GM19023 (cell line): ENCODE results near the gene GSE1.

Source experiments
- ATAC-seq: cut with Tn5 transposase; IDR thresholded peaks from one replicate; pipeline ENCODE4 v1.9.1; 2021; ENCODE audit warnings: mild to moderate bottlenecking, moderate library complexity; ENCODE audit not compliant: unreplicated experiment

Gene GSE1

DNA sequence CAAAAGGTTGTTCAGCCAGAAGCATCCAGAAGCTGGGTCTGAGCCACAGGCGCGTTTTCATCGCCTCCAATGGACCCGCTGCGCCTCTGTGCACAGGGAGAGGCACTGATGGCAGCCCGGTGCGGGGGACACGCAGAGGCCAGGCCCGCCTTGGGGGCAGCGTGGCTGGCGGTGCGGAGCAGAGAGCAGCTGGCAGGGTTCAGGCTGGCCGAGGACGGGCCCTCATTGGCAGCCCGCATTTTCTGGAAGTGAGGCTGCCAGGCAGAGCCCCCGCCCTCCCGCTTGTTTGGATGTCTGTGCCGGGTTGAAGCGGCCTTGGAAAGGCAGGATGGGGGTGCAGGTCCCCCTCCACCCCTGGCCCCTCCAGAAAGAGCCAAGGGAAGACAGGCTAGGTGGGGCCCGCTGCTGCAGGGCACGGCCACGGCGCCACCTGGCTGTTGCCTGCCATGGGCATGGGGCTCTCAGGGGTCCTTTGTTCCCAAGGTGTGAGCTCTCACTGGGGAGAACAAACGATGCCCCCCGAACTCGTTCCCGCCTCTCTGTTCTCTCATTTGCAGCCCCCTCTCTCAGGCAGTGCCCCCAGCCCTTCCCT, 18.8 kb downstream of the GSE1 start:
- no peak for ATAC-seq

DNA sequence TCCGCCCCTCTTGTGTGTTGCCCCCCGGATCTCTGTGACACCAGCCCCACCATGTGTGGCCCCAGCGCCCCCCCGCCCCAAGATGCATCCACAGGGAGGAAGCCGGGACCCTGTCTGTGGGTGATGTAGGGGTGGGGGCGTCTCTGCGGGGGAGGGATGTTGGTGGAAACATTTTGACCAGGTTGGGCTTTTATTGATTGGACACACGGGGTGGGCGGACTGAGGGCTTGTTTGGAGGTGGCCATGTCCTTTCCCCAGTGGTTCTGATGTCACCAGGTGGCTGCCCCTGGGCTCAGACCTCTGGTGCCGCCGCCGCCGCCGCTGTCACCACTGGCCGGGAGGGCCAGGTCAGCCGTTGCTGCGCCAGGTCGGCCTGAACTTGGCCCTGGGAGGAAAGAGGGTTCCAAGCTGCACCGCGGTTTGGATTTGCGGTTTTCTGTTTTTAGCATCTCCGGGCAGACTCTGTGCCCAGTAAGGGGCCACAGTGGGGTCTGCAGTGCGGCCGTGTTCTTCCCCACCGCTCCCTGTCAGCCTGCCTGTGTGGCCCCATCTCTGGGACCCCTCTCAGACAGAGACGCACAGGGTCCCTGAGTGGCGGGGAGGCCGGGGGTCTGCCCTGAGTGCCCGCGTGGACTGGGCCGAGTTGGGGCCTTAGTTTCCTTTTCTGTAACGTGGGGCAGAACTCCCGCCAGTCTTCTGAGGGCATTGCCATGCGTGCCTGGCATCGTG, 19.8 kb downstream of the GSE1 start:
- no peak for ATAC-seq

DNA sequence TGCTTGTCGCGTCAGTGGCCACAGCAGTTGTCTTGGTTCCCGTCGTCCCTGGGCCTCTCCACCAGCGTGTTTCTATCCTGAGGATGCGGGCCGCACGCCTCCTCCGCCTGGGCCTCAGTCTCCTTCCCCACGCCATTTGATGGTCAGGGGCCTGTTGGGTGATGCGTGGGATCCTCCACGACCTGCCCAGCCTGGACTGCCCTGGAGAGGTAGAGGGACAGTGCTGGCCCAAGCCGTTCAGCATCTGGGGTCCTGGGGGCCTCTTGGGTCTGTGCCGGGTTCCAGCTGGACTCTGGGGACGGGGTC, 20.3 kb downstream of the GSE1 start:
- ATAC-seq, result no peak

DNA sequence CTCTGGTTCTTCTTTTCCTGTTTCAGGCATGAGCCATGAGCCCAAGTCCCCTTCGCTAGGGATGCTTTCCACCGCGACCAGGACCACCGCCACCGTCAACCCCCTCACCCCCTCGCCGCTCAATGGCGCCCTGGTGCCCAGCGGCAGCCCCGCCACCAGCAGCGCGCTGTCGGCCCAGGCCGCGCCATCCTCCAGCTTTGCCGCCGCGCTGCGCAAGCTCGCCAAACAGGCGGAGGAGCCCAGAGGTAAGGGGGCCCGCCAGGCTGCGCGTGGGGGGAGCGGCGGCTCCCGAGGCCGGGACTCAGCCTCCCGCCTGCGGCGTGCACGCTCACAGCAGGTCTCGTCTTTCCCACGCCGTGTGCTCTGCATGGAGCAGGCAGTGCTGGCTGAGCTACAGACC, 20.8 kb downstream of the GSE1 start:
- ATAC-seq, result no peak

DNA sequence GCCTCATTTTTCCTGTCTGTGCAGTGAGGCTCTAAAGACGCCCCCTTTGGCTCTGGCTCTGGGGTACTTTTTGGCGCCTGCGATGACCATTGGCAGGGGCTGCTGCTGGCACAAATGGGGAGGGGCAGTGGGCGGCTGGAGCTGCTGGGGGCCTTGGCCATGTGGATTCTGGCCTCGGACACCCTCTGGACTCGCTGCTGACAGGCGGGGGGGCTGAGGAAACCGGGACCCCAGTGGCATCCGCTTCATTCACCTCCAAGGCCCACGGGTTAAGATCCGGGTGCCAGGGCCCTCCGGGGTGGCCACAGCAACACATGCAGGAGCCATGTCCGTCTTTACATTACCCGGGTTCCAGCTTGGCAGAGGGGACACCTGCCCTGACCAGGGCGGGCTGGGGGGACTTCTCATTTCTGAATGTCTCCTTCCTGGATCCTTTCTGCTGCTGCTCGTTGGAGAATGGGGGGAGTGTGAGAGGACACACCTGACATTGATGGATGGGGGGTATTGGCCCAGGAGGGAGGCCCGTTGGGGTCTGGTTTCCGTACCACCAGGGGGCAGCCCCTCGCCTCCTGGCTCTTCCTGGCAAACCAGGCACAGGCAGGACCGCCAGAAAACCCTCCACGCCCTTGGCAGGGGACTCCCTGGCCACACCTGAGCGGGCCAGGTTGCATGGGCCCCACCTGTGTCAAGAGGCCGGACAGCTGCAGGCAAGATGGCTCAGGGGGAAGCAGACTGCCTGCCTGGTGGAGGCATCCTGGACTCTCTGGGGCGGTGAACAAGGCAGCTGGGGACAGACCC, 21.8 kb downstream of the GSE1 start:
- ATAC-seq, result no peak

DNA sequence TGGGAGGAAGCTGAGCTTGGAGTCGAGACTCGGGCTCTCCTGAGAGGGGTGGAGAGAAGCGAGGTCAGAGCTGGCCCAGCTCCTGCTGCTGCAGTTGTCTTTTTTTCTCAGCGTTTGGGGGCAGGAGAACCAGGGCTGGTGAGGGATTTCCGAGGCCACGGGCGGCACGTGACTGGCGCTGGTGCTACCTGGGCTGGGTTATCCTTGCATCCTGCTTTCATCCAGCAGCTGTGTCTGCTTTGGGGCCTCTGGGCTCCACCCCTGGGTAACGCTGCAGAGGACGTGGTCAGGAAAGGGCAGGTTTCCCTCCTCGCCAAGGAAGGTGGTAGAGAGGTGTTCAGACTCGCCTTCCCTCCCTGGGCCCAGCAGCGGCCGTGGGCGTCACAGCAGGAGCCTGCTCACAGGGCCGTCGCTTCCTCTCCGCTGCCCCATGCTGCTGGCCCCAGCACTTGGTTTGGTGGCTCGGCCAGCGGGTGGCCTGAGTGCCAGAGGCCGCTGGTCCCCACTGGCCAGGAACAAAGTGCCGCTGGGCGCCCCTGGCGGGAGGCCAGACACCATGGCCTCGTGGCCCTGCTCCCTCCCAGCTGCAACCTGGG, 22.5 kb downstream of the GSE1 start:
- ATAC-seq, result no peak

DNA sequence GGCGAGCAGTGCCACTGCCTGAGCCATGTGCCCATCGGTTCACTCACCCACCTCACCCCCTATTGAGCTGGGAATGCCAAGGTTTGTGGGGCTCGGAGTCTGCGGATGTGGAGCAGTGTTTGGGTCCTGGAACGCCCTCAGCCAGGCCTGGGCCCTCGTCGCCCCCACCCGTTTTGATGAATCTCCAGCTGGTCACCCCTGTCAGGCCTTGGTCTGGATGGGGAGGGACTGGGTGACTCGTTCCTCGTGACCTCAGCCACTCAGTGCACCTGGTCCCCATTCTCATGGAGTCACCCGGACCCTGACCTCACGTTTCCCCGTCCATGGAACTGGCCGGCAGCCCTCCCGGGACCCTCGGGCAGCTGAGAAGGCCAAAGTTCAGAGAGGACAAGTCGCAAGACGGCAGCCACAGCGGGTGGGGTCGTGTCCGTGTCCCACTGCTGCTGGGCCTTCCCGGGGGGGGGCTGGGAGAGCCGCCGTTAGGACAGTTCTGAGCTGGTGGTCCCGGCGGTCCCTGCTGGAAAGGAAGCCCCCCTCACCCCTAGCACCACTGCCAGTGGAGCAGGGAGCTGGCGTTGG, 23.2 kb downstream of the GSE1 start:
- no peak for ATAC-seq

DNA sequence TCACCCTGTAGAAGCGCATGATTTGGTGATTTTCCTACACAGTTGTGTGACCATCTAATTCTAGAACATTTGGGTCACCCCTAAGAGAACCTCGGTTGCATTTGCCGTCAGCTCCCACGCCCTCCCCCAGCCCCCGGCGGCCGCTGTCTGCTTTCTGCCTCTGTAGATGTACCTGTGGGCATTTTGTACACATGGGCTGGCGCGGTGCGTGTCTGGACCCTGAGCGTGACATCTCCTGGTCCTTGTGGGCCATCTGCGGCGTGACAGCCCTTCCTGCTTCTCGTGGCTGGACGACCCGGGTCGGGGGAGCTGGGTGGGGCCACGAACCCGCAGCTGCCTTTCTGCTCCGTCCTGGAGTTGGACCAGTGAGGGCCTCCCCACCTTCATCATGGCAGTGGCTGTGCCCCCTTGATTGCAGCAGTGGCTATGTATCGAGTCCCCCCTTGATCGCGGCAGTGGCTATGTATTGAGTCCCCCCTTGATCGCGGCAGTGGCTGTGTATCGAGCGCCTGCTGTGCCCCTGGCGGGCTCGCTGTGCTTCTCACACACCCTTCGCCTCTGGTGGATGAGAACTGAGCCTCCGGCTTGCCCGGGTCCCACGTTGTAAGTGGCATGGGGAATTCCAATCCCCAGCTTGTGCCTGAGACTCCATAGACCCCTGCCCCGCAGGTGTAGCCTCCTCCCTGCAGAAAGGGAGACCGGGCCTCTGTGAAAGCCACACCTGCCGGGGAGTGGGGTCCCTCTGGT, 24.1 kb downstream of the GSE1 start:
- no peak for ATAC-seq

DNA sequence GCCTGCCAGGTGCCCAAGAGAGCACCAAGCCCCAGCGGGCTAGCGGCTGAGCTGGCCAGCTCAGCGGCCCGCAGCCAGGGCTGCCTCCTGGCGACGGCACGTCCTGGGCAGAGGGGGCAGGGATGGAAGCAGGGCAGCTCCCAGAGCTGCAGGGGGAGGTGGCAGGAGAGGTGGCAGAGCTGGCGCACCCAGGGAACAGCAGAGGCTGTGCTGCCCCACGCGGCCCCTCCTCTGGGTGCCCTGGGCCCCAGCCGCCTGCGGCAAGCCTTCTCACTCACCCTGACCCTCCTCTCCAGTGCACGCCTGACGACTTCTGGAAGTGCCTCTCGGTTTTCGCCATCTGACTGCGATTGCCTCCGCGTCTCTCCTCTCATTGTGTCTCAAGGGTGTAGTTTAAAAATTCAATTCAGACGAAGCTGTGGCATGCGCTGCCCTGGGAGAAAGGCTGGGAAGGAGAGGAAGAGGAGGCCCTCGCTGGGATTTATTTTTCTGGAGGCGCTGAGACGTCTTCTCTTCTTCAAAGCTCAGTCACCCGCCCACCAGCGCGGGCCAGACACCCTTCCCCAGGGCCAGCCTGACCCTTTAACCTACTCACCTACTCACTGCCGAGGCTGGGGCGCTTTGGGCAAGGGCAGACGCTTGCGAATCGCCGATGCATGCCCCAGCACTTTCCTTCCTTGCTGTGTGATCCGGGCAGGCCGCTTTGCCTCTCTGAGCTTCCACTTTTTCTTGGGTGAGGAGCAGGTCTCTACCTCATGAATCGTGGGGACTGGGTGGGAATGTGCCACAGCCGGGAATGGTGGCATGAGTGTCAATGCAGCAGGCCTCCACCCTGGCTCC, 24.9 kb downstream of the GSE1 start:
- ATAC-seq, result no peak

DNA sequence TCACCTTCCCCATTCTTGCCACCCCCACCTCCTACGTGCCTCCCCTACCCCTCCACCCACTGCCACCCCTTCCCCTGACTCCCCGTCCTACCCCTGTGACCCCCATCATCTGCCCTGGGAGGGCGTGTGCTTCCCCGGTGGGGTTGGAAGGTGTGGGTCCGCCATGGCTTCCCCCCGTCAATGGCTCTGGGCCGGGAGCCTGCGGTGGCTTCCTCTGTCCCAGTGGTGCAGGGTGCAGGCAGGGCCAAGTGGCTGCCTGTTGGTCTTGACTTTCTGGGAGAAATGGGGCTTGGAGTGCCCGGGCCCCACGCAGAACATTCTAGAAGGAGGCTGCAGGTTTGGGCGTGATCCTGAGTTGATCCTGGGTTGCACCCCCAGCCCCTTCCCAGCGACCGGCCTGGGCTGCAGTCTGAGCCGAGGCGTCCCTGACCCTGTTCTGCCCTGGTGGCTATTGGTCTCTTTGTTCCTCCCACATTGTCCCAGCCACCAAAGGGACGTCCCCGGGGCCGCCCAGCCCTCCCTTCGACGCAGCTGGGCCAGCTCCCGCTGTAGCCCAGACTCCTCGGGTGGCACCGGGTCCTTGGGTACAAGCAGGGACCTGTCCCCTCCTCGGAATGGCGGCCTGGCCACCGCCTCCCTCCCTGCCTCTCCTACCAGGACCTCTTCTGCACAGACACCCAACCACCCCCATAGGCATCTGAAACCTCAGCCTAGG, 25.7 kb downstream of the GSE1 start:
- ATAC-seq, result no peak

DNA sequence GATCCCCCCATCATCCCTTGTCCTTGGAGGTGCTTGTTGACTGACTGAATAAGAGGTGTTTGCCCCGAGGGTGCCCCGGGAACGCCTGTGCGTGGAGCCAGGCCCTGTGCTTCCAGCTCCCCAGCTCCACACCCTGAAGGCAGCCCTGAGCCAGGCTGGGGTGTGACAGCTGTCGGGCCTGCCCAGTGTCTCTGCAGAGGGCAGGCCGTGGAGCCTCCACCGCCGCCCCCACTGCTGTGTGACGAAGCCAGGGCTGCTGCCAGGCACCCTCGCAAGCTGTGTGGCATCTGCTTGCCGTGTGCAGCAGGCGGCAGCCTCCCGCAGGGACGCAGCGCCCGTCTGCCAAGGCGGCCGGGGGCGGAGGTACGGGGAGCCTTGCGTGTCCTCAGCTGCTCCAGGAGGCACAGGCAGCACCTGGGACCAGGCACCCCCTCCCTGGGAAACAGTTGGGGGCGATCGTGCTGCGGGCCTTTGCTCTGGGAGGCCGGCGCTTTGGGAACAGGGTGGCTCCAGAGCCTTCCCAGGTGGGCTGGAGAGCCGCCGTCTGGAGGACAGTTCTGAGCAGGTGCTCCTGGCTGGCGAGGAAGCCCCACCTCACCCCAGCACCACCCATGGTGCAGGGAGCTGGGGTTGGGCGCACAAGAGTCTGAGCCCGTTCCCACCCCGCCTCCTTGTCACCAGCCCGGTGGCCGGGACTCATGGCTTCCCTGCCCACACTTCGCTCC, 26.6 kb downstream of the GSE1 start:
- no peak for ATAC-seq

DNA sequence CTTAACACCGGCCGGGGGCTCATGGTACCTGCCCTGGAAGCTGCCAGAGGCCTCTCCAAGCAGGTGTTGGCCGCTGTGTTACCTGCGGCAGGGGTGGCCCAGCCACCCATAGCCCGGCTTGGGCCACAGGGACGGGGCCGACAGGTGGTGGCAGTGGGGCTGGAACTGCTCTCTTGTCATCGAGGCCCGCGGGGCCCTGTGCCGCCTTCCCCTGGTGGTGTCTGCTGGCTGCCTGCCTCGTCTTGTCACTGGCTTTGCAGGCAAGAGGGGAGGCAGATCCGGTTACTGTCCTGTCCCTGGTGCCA, 27.1 kb downstream of the GSE1 start:
- no peak for ATAC-seq

DNA sequence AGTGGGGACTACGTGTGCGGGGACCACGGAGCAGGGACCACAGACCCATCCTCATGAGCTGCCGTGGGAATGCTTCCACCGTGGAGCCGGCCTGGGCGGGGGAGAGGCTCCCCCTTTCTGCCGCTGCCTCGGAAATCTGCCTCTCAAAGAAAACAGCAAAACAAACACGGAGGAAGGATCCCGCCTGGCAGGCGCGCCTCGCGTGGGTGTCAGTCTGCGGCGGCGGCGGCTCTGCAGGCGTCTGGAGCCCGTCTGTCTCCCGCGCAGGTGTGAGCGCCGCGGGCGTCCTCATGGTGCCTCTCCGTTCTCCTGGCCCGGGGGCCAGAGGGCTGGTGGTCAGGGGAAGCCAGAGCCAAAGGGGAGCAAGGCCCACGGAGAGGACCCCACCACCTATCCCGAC, 27.5 kb downstream of the GSE1 start:
- ATAC-seq, result no peak

DNA sequence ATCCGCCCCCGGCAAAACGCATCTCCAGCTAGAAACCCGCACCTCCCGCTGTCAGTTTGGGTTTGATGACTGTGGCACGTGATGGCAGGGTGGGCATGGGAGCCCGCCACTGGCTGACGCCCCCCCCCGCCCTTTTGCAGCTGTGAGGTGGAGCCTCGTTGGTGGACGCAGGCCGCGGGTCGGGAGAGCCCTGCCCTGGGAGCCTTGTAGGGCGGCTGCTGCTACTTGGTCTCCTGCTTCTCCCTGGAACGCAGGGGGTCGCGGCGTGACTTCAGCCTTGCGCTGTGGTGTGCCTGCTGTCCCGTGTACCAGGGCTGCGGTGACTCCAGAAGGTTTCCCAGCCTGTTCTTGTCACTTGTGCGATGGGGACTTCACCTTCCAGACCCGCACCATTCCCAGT, 28.2 kb downstream of the GSE1 start:
- no peak for ATAC-seq

DNA sequence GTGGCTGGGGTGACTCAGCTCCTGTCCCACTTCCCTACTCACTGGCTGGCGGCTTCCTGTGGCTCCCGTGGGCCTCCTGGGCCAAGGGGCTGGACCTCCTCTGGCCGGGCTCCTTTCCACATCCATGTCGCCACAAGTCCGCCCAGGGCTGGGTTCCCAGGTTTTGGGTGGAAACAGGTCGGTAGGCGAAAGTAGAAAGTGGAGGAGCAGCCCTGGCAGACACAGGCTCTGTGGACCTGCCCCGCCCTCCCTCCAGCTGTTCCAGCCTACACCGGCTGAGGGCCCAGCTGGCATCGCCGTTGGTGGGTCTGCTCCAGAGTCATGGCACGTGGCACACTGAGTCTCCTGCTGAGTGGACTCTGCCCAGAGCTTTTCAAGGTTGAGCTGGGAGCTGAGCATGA, 28.7 kb downstream of the GSE1 start:
- ATAC-seq, result no peak

DNA sequence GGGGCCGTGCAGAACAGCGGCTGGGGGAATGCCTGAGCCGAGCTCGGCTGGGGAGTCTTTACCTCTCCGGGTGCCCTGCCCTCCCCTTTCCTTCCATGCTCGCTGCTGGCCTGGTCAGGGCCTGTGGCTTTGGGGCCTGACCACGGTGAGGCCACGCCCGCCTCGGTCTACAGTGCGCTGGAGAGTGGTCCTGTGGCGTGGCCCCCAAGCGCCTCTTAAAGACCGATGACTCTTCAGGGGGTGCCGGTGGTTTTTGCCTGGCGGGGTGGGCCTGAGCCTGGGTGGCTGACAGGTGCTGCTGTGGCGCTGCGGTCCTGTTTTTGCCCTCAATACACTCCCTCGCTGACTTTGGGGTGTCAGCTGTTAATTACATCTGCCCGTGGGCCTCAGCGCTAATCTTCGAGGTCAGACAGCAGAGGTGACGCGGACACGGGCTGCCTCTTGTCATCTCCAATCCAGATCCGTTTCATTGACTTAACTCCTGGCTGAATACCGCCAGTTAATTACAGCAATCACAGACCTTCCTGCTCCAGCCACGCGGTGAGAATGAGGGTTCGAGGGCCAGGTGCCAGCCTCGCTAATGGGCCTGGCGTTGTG, 29.7 kb downstream of the GSE1 start:
- ATAC-seq, result no peak

DNA sequence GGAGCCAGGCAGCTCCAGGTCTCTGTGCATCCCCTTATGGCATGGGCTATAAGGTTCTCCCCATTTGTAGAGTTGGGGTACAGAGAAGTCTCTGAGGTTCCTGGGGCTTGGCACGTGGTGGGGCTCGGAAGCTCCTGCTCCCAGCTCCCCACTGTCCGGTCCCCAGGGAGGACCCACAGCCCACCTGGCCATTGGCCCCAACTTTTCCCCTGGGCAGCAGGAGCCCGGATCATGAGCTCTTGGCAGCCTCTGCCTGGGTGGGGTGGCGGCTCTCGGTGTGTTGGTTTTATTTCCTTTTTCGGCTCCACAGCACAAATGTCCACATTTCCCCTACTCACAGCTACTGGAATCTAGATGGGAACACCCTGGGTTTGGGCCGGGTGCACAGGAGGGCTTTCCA, 30.5 kb downstream of the GSE1 start:
- ATAC-seq, result no peak

DNA sequence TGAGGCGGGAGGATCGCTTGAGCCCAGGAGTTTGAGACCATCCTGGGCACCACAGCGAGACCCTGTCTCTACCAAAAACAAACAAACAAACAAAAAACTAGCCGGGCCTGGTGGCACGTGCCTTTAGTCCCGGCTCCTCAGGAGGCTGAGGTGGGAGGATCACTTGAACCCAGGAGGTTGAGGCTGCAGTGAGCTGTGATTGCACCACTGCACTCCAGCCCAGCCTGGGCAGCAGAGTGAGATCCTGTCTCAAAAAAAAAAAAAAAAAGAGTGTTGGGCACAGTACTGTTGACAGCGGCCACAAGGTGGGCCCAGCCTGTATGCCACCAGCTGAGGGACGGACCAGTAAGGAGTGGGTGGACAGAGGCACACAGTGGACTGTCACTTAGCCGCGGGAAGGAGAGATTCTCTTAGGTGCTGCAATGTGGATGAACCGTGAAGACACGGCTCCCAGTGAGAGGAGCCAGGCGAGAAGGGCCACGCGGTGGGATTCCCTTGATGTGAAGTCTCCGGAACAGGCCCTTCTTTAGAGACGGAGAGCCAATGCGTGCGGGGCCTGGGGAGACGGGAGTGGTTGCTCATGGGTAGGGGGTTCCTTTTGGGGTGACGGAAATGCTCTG, 31.1 kb downstream of the GSE1 start:
- ATAC-seq, result no peak
